ENCODE results near the gene RPA3. TPM values are rescaled to one million over a fixed set of nuclear protein-coding genes. Genes with fewer than 3 reads are reported as not detected.
"Not testable (repeated sequence)": the region's sequence is repeated elsewhere in the genome, so short reads cannot be mapped to it uniquely, and the experiment has no call there.

RPA3 gene
- total RNA-seq, 2 experiments from 2014 or later, result 219 to 223 TPM

DNA sequence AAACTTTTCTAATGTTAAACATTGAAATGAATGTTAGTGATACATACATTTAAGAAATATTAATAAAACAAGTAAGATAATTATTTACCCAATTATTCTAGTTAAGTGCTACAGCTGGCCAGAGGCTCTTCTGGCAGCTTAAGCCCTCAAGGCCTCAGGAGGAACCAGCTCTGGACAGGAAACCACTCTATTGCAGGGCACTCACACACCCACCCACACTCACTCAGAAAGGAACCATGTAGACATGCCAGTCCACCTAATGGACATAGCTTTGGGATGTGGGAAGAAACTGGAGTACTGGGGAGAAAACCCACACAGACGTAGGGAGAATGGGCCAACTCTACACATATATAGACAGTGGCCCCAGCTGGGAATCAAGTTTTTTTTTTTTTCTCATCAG lies 49.7 kb downstream of the RPA3 start:
- intact Hi-C loops (cut with micrococcal nuclease), result no loop called here
- CTCF ChIA-PET, result no interaction called here
- peaks cover 42% of the 10 kb centered on the region for H3K4me1 Mint-ChIP-seq (ENCODE audit: low read depth)
- no peak overlapping the region for H3K4me3 Mint-ChIP-seq
- peaks cover 19% of the 10 kb centered on the region for H3K36me3 Mint-ChIP-seq (ENCODE audit: low read depth)
- no peak for DNase-seq
- no peak overlapping the region for H3K27ac Mint-ChIP-seq
- H3K9me3 Mint-ChIP-seq, result peaks cover 17% of the 10 kb centered on the region
- H3K27me3 Mint-ChIP-seq (ENCODE audit: low read depth), result no peaks in the 10 kb centered on the region

GRCh38 chr7:7667187-7667586 lies 51.2 kb downstream of the RPA3 start:
- CTCF ChIA-PET, result interaction anchor here (0.6 to 1.9 kb wide), 3 partner anchors 10 to 84 kb away, joined by 3 to 4 read pairs (median 3); no protein-coding TSS in a partner anchor
- no peak overlapping the region for H3K27ac Mint-ChIP-seq
- intact Hi-C loops (cut with micrococcal nuclease), result no loop called here
- H3K4me3 Mint-ChIP-seq, result no peak overlapping the region
- H3K4me1 Mint-ChIP-seq (ENCODE audit: low read depth), result peaks cover 37% of the 10 kb centered on the region
- peaks cover 13% of the 10 kb centered on the region for H3K9me3 Mint-ChIP-seq
- no peak for DNase-seq
- peaks cover 13% of the 10 kb centered on the region for H3K36me3 Mint-ChIP-seq (ENCODE audit: low read depth)
- no peaks in the 10 kb centered on the region for H3K27me3 Mint-ChIP-seq (ENCODE audit: low read depth)

DNA sequence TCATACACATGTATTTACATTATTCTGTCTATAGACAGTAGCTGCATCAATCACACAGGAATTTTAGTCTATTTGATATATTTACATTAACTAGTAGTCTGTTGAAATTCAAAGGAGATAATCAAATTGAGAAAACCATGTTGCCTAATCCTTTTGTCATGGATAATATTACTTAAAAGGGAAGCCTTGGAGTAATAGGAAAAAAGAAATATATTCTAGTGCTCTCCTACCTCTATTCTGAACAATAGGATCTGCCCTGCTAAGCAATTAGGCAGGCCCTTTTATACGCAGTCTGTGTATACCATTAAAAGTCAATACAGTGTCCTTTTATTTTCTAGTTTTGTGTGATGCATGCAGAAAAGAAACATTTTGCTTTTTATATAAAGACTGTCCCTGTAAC lies 53.4 kb downstream of the RPA3 start:
- Mint-ChIP-seq H3K4me3 (no peak overlapping the region), H3K9me3 (peaks cover 7% of the 10 kb centered on the region), H3K4me1 (ENCODE audit: low read depth) (peaks cover 26% of the 10 kb centered on the region), H3K27me3 (ENCODE audit: low read depth) (no peaks in the 10 kb centered on the region), H3K36me3 (ENCODE audit: low read depth) (peaks cover 8% of the 10 kb centered on the region), H3K27ac (no peak overlapping the region)
- intact Hi-C loops (cut with micrococcal nuclease), result no loop called here
- CTCF ChIA-PET, result no interaction called here
- DNase-seq, result no peak

- no peak for DNase-seq
- peaks cover 31% of the 10 kb centered on the region for H3K4me1 Mint-ChIP-seq (ENCODE audit: low read depth)
- H3K36me3 Mint-ChIP-seq (ENCODE audit: low read depth), result peaks cover 10% of the 10 kb centered on the region
- H3K9me3 Mint-ChIP-seq, result peaks cover 9% of the 10 kb centered on the region
- H3K27me3 Mint-ChIP-seq (ENCODE audit: low read depth), result no peaks in the 10 kb centered on the region
- H3K4me3 Mint-ChIP-seq, result no peak overlapping the region
- H3K27ac Mint-ChIP-seq, result no peak overlapping the region
- intact Hi-C loops (cut with micrococcal nuclease), result no loop called here
- CTCF ChIA-PET, result interaction anchor here (1.2 kb wide), 1 partner anchor 97 kb away, joined by 6 read pairs; no protein-coding TSS in a partner anchor
Measured at GRCh38 chr7:7664291-7664690, 54.1 kb downstream of the RPA3 start.

DNA sequence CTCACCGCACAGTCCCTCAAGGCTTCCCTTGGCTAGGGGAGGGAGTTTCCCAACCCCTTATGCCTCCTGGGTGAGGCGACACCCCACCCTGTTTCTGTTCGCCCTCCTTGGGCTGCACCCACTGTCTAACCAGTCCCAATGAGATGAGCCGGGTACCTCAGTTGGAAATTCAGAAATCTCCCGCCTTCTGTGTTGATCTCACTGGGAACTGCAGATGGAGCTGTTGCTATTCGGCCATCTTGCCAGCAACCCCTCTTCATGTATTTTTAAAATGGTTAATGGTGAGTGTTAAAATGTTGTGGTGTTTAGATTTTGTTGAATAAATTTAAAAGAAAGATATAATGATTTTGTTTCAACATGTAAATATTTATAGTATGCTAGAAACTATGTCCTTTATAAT lies 55.9 kb downstream of the RPA3 start:
- Mint-ChIP-seq H3K9me3 (peaks cover 24% of the 10 kb centered on the region), H3K36me3 (ENCODE audit: low read depth) (peaks cover 19% of the 10 kb centered on the region), H3K27me3 (ENCODE audit: low read depth) (no peaks in the 10 kb centered on the region), H3K4me3 (no peak overlapping the region), H3K4me1 (ENCODE audit: low read depth) (peaks cover 32% of the 10 kb centered on the region), H3K27ac (no peak overlapping the region)
- CTCF ChIA-PET, result interaction anchor here (1.0 kb wide), 1 partner anchor 9 kb away, joined by 3 read pairs; no protein-coding TSS in a partner anchor
- DNase-seq, result peak; percentile 27
- intact Hi-C loops (cut with micrococcal nuclease), result no loop called here

GRCh38 chr7:7656459-7656858 lies 61.9 kb downstream of the RPA3 start:
- intact Hi-C loops (cut with micrococcal nuclease); DNase-seq; H3K27ac Mint-ChIP-seq; H3K4me3 Mint-ChIP-seq; H3K27me3 Mint-ChIP-seq (ENCODE audit: low read depth): not testable (repeated sequence)
- Mint-ChIP-seq H3K9me3 (peaks cover 32% of the 10 kb centered on the region), H3K4me1 (ENCODE audit: low read depth) (peaks cover 47% of the 10 kb centered on the region), H3K36me3 (ENCODE audit: low read depth) (peaks cover 33% of the 10 kb centered on the region)
- CTCF ChIA-PET, result interaction anchor here (2.0 kb wide), 1 partner anchor 11 kb away, joined by 4 read pairs; no protein-coding TSS in a partner anchor

DNA sequence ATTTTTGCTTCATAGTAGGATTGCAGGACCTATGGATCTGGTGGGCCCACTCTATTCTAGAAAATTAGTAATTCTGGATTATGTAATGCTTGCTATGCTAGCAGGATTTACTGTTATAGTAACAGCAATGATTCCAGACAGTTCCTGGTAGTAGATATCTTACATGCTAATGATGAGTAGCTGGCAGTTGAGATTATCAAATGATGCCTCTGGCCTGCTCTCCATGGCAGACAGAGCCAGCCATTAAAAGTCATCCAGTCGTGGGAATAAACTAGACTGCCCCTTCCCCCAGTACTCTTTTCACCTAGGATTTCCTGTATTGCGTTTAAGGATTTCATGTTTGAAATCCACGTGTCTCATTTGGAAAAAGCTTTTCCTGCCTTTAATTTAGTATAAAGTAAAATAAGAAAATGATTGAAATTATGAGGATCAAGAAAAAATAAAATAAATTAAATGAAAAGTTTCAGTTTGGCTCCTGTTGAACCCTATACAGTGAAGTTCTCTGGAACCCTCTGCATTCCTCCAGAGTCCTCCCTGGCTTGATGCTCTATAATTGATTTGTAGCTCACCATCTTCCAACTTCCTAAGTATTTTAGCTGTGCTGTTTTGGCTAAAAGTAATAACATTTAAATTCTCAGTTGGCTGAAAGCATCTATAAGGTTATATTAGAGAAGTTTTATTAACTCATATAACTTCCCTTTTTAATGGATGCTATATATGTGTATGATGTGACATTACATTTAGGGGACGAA lies 63.3 kb downstream of the RPA3 start:
- H3K36me3 Mint-ChIP-seq (ENCODE audit: low read depth), result peaks cover 32% of the 10 kb centered on the region
- no peak for DNase-seq
- CTCF ChIA-PET, result no interaction called here
- no peaks in the 10 kb centered on the region for H3K27me3 Mint-ChIP-seq (ENCODE audit: low read depth)
- intact Hi-C loops (cut with micrococcal nuclease), result no loop called here
- peaks cover 43% of the 10 kb centered on the region for H3K4me1 Mint-ChIP-seq (ENCODE audit: low read depth)
- H3K27ac Mint-ChIP-seq, result no peak overlapping the region
- H3K9me3 Mint-ChIP-seq, result peaks cover 31% of the 10 kb centered on the region
- no peak overlapping the region for H3K4me3 Mint-ChIP-seq

DNA sequence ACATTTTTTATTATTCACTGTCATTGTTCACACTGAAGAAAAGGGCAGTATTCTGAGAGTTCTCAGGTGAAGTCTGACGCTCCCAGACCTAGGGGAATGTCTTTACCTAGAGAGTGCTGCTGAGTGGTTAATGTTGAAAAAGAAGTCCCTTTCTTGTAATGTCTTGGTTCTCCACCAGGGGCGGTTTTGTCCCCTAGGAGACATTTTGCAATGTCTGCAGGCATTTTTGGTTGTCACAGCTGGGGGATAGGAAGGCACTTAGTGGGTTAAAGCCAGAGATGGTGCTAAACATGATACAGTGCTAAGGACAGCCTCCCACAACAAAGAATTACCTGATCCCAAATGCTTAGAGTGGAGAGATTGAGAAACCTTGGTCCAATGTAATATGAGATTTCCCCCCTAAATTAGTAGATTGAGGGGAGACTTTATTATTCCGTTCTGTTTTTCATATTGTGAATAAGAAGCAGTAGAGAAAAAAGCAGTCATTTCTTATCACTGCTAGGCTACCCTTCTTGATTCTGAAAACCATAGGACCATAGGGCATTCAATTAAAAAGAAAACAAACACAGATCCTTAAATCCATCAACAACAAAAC lies 64.7 kb downstream of the RPA3 start:
- Mint-ChIP-seq H3K9me3 (peaks cover 19% of the 10 kb centered on the region), H3K36me3 (ENCODE audit: low read depth) (peaks cover 21% of the 10 kb centered on the region), H3K4me1 (ENCODE audit: low read depth) (peaks cover 37% of the 10 kb centered on the region), H3K27me3 (ENCODE audit: low read depth) (no peaks in the 10 kb centered on the region), H3K4me3 (no peak overlapping the region), H3K27ac (no peak overlapping the region)
- intact Hi-C loops (cut with micrococcal nuclease), result loop anchor here (1.0 to 2.0 kb wide), 2 partner anchors 12 to 17 kb away; no protein-coding TSS in a partner anchor
- peak; percentile 49 for DNase-seq
- CTCF ChIA-PET, result interaction anchor here (0.8 kb wide), 1 partner anchor 9 kb away, joined by 3 read pairs; no protein-coding TSS in a partner anchor

DNA sequence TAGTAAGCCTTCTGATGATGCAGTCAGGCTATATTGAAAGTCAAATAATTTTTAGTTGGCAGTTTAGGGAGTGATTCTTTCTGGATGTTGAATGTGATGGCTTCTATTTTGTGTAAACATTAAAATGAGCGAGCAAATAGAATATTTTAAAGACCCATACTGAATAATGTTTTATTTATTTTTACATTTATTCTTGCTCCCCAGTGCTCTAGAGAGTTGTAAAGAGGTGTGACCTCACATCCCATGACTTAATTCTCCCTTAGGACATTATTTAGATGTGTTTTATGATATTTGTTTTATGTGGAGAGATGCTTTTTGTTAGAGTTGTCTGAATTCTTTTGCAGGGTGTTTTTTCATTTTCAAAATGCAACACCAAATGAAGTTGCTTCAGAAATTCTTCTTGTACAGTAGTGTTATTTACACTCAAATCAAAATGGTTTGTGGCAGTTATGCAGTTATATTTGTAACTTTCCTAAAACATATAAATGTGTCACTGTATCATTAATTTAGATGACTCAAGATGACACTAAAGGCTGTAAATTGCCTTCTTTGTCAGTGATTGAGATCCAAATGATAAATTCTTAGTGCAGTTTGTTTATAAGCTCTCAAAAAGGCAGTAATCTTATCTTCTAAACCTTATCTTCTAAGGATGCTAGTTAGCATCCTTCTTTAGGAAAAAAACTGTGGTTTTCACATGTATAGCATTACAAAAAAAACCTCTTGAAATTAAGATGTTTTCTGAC lies 65.4 kb downstream of the RPA3 start:
- Mint-ChIP-seq H3K27ac (no peak overlapping the region), H3K27me3 (ENCODE audit: low read depth) (no peaks in the 10 kb centered on the region), H3K4me3 (no peak overlapping the region), H3K9me3 (peaks cover 12% of the 10 kb centered on the region), H3K36me3 (ENCODE audit: low read depth) (peaks cover 16% of the 10 kb centered on the region), H3K4me1 (ENCODE audit: low read depth) (peaks cover 40% of the 10 kb centered on the region)
- DNase-seq, result no peak
- CTCF ChIA-PET, result interaction anchor here (1.5 kb wide), 1 partner anchor 382 kb away, joined by 3 read pairs; no protein-coding TSS in a partner anchor
- intact Hi-C loops (cut with micrococcal nuclease), result loop anchor here (1.0 to 2.0 kb wide), 2 partner anchors 12 to 18 kb away; no protein-coding TSS in a partner anchor

- Mint-ChIP-seq H3K4me3 (no peak overlapping the region), H3K27me3 (ENCODE audit: low read depth) (no peaks in the 10 kb centered on the region), H3K36me3 (ENCODE audit: low read depth) (peaks cover 11% of the 10 kb centered on the region), H3K27ac (no peak overlapping the region), H3K4me1 (ENCODE audit: low read depth) (peaks cover 50% of the 10 kb centered on the region), H3K9me3 (peaks cover 4% of the 10 kb centered on the region)
- CTCF ChIA-PET, result interaction anchor here (0.7 to 1.1 kb wide), 3 partner anchors 8 to 235 kb away, joined by 3 to 4 read pairs (median 3); no protein-coding TSS in a partner anchor
- intact Hi-C loops (cut with micrococcal nuclease), result no loop called here
- no peak for DNase-seq
Measured at GRCh38 chr7:7651479-7651878, 66.9 kb downstream of the RPA3 start.

GRCh38 chr7:7650682-7651206 lies 67.7 kb downstream of the RPA3 start:
- intact Hi-C loops (cut with micrococcal nuclease), result no loop called here
- CTCF ChIA-PET, result interaction anchor here (0.7 kb wide), 1 partner anchor 234 kb away, joined by 3 read pairs; no protein-coding TSS in a partner anchor
- H3K27me3 Mint-ChIP-seq (ENCODE audit: low read depth), result no peaks in the 10 kb centered on the region
- H3K9me3 Mint-ChIP-seq, result peaks cover under 1% of the 10 kb centered on the region
- peaks cover 11% of the 10 kb centered on the region for H3K36me3 Mint-ChIP-seq (ENCODE audit: low read depth)
- no peak overlapping the region for H3K27ac Mint-ChIP-seq
- DNase-seq, result no peak
- H3K4me3 Mint-ChIP-seq, result no peak overlapping the region
- peaks cover 56% of the 10 kb centered on the region for H3K4me1 Mint-ChIP-seq (ENCODE audit: low read depth)

Data from activated naive CD4-positive, alpha-beta T cell treated with anti-CD3 and anti-CD28 coated beads for 36 hours (primary cell).